ENCODE measurements around the gene CGNL1. TPM values are rescaled to one million over a fixed set of nuclear protein-coding genes. Genes with fewer than 3 reads are reported as not detected.

CGNL1 gene
- total RNA-seq, 2 donors from 2014 or later, result not detected

- H3K27ac Mint-ChIP-seq, result no peak overlapping the region
- H3K36me3 Mint-ChIP-seq (ENCODE audit: low read depth), result peaks cover 4% of the 10 kb centered on the region
- no peaks in the 10 kb centered on the region for H3K9me3 ChIP-seq (ENCODE audit: control insufficient read depth, low read length, poor library complexity, severe bottlenecking)
- no peak overlapping the region for H3K4me3 Mint-ChIP-seq
- H3K4me1 Mint-ChIP-seq, result peaks cover 2% of the 10 kb centered on the region
- peaks cover 57% of the 10 kb centered on the region for H3K27me3 Mint-ChIP-seq
- ATAC-seq, result no peak
- DNase-seq, result no peak
Measured at GRCh38 chr15:57600197-57600596, 223.9 kb downstream of the CGNL1 start.

Other genes starting within 250 kb of the CGNL1 start
- gene MYZAP, start 215.4 kb downstream of the CGNL1 start, total RNA-seq, result 1 to 10 TPM in 1 of 2 donors, under 1 TPM in 1; 0.15 to 6.2 TPM